Kidney (tissue), 14 donors: ENCODE results near the gene ACVR2A. TPM values are rescaled to one million over a fixed set of nuclear protein-coding genes. Genes with fewer than 3 reads are reported as not detected.

Experiments
- DNase-seq, 5 donors: peaks; one replicate each; pipeline ENCODE4 v3.0.0-alpha.2; 2013 to 2020
- FAIRE-seq: peaks from 2 replicates; lab custom pipeline; 2012; peaks lifted over from hg19 to GRCh38; lab: Jason Lieb, UNC
- H3K27ac ChIP-seq, 2 donors: one replicate each; pipeline ENCODE4 v1.7.0; 2013; ENCODE audit warnings: low read depth in 2 of 2, low read length in 2 of 2, inconsistent platforms in 1 of 2
- H3K27me3 ChIP-seq: one replicate; pipeline ENCODE4 v1.7.1; 2013; ENCODE audit warnings: low read length, inconsistent platforms; ENCODE audit not compliant: control insufficient read depth, insufficient read depth
- H3K36me3 ChIP-seq, 3 donors: one replicate each; pipeline versions ENCODE4 v1.7.0 to v1.7.1; 2013; ENCODE audit warnings: low read length in 3 of 3, control low read depth in 1 of 3, inconsistent platforms in 1 of 3; ENCODE audit not compliant: insufficient read depth in 3 of 3, control insufficient read depth in 2 of 3
- H3K4me1 ChIP-seq, 3 donors: one replicate each; pipeline versions ENCODE4 v1.7.0 to v1.7.1; 2013; ENCODE audit warnings: low read length in 3 of 3, inconsistent platforms in 1 of 3, low read depth in 1 of 3; ENCODE audit not compliant: control insufficient read depth in 2 of 3, insufficient read depth in 2 of 3
- H3K4me3 ChIP-seq, 3 donors: one replicate each; pipeline versions ENCODE4 v1.7.0 to v1.8.1; 2013; ENCODE audit warnings: low read length in 3 of 3, control low read depth in 1 of 3, inconsistent platforms in 1 of 3
- H3K9ac ChIP-seq, 3 donors: one replicate each; pipeline versions ENCODE4 v1.7.0 to v1.7.1; 2013; ENCODE audit warnings: low read length in 3 of 3, control low read depth in 1 of 3, inconsistent platforms in 1 of 3
- H3K9me3 ChIP-seq, 3 donors: one replicate each; pipeline versions ENCODE4 v1.7.0 to v1.7.1; 2013; ENCODE audit warnings: low read length in 3 of 3, control low read depth in 1 of 3, inconsistent platforms in 1 of 3; ENCODE audit not compliant: control insufficient read depth in 2 of 3, insufficient read depth in 1 of 3
- CTCF ChIP-seq: IDR thresholded peaks from 3 replicates; pipeline ENCODE4 v1.5.1; 2012; ENCODE audit warnings: mild to moderate bottlenecking, moderate library complexity, borderline replicate concordance; ENCODE audit not compliant: insufficient read depth; ENCODE audit errors: extremely low read depth
- intact Hi-C: fragments of 100-400 bp; cut with DNase I; formaldehyde crosslinking; loops from one replicate; pipeline ENCODE4 v1.11.1; 2022
- polyA plus RNA-seq: library from polyadenylated mRNA; stranded (reverse); fragments of 350-450 nt; fragmentation: Illumina TruSeq; extraction: RNeasy Lipid Tissue Mini Kit (QIAGEN cat#74804); gene quantifications from one replicate; pipeline ENCODE4 v1.2.3, GENCODE V29; 2014; ENCODE audit warnings: low read depth, low replicate concordance; ENCODE audit not compliant: insufficient read depth
- total RNA-seq: library from RNA; stranded (reverse); fragmentation: NEBNext Ultra II Directional; extraction: Animal tissue kit (Norgen Biotek cat#: 25700); gene quantifications from one replicate; pipeline ENCODE4 v1.2.1, GENCODE V29; 2021
- donor health status: control.
- donor health status: control.
- donor health status: control.
- donor health status: control.
- donor health status: control.
- donor health status: DM: yes; HTN: yes; CAD: no.
- donor health status: Normal renal cell carcinoma (clear cell type).

Gene ACVR2A
- total and polyA plus RNA-seq, 2 donors from 2014 or later = 7.6 to 18.4 TPM

DNA sequence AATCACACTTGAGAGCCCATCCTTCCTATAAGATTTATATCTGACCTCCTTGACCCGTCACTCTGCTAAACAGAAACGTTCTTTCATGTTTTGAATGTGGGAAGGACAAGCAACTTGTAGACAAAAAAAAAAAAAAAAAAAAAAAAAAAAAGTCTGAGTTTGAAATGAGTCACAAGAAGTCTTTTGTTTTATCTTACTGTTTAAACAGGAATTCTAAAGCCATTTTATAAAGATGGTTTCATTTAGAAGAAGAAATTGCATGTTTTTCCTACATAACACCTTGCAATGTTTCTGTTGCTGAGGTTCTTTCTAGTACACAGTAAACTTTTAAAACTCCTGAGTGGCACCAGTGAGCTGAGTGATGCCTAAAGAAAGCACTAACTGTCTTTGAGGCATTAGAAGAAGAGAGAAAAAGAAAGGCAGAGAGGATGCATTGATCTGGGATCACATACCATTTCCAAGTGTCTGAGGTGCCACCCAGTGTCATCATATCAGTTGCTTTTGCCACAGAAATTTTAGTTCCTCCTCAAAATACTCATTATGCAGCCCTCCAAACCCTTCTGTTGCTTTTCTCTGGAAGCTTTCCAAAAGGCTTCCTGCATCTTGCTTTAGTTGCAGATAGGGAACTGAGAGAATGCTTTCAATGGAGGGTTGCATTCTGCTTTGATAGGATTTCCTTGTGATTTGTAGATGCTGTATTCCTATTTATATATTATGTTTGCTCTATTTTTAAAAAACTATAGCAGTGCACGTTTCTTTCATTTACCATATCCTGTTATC lies 69.1 kb downstream of the ACVR2A start:
- Histone ChIP-seq H3K27me3 (no peaks in the 10 kb centered on the region), H3K4me1 (peaks cover 0 to 4% (median 0%) of the 10 kb centered on the region in 3 donors), H3K27ac (no peak overlapping the region), H3K9me3 (no peaks in the 10 kb centered on the region), H3K9ac (no peak overlapping the region), H3K36me3 (no peaks in the 10 kb centered on the region), H3K4me3 (no peak overlapping the region)
- TF ChIP-seq CTCF = no peak
- intact Hi-C loops = loop anchor here (10.0 kb wide), 1 partner anchor 829 kb away; no protein-coding TSS in a partner anchor
- FAIRE-seq (no peak), DNase-seq (peak in 1 of 5 donors; percentile 32)

DNA sequence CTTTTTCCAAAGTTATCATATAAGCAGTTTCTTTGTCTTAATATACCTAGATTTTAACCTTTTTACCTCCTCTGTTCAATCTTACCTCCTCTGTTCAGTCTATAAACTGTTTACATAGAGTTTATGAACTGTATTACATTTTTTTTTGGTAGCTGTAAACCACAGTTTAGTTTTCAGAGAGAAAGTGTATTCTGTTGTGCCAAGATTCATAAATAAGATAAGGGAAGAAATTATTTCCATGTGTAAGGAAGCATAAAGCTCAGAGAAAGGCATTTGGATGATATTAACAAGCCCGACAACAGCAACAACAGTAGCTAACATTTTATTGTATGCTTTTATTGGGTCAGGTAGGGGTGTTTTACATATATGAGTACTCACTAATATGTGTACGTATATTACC lies 71.2 kb downstream of the ACVR2A start:
- H3K4me1 ChIP-seq = peaks cover 0 to 2% (median 0%) of the 10 kb centered on the region in 3 donors
- TF ChIP-seq CTCF = no peak
- FAIRE-seq (no peak), DNase-seq (no peak)
- no peak overlapping the region for H3K9ac ChIP-seq
- intact Hi-C loops = loop anchor here (10.0 kb wide), 1 partner anchor 831 kb away; no protein-coding TSS in a partner anchor
- no peak overlapping the region for H3K27ac ChIP-seq
- no peaks in the 10 kb centered on the region for H3K27me3 ChIP-seq
- H3K9me3 ChIP-seq = no peaks in the 10 kb centered on the region
- no peaks in the 10 kb centered on the region for H3K36me3 ChIP-seq
- no peak overlapping the region for H3K4me3 ChIP-seq

- DNase-seq = no peak
- no peak for TF ChIP-seq CTCF
- Histone ChIP-seq H3K36me3 (peaks cover 0 to 3% (median 0%) of the 10 kb centered on the region in 3 donors), H3K27ac (no peak overlapping the region), H3K27me3 (no peaks in the 10 kb centered on the region), H3K4me3 (no peak overlapping the region), H3K4me1 (peaks cover 0 to 2% (median 0%) of the 10 kb centered on the region in 3 donors), H3K9ac (no peak overlapping the region), H3K9me3 (no peaks in the 10 kb centered on the region)
- FAIRE-seq = no peak
- intact Hi-C loops = loop anchor here (10.0 kb wide), 1 partner anchor 832 kb away; no protein-coding TSS in a partner anchor
These were observed 71.9 kb downstream of the ACVR2A start for GRCh38 chr2:147916723-147917122.
